Left cardiac atrium (tissue), 4 donors: ENCODE measurements around the gene RBPMS2. TPM values are rescaled to one million over a fixed set of nuclear protein-coding genes. Genes with fewer than 3 reads are reported as not detected.

Source experiments
- ATAC-seq, 2 donors: fragments of 200-7000 bp; cut with Tn5 transposase; one replicate each; pipeline ENCODE4 v1.9.1; 2020; ENCODE audit warnings: mild to moderate bottlenecking in 2 of 2, moderate library complexity in 2 of 2
- DNase-seq: peaks from one replicate; pipeline ENCODE4 v3.0.0-alpha.2; 2020
- intact Hi-C, 2 donors: fragments of 100-400 bp; cut with DNase I; formaldehyde crosslinking; loops; one replicate each; pipeline versions ENCODE4 v1.14.1 to v1.15.1; 2022 to 2023
- total RNA-seq, 2 donors: library from RNA; stranded (reverse); fragmentation: NEBNext Ultra II Directional; extraction: Animal tissue kit (Norgen Biotek cat#: 25700); gene quantifications; one replicate each; pipeline ENCODE4 v1.2.1, GENCODE V29; 2021
- donor health status: DM: no; HTN: yes; CAD: no.
- donor health status: DM: no; HTN: yes; CAD: no; lungs with severe emphysema.
- donor health status: DM: yes; HTN: yes; CAD: no.
- donor health status: Dilated cardiomyopathy.

The RBPMS2 gene
- total RNA-seq, 2 donors from 2014 or later: 312 to 403 TPM

DNA sequence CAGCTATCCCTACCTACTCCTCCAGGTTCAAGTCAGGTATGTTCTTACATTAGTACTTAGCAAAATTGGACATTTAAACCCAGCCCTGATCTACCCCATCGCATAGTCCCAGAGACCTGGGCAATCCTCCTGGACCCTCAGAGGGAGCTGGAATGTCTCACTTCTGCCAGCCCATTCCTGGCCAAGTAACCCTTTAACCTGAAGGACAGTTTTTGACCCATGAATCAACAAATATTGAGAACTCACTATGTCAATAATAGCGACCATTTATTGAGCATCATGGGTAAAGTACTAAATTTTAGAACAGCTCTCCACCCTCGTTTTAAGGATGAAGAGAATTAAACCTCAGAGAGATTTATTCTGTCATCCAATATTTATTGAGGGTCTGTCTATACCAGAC lies 70.4 kb downstream of the RBPMS2 start:
- intact Hi-C loops: no loop called here
- no peak for ATAC-seq
- no peak for DNase-seq

DNA sequence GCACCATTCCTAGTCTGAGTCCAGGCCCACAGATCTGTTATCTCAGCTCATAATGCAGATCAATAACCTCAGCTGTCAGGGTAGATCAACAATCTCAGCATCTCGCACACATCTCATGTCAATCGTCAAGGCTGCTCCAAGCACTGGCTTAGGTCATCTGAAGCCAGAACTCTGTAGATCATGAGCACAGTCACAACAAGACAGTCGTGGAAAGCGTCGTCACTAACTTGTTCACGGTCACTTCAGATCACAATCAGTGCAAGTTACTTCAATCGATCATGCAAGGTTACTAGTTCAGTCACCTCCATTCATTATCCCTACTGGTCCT lies 71.8 kb downstream of the RBPMS2 start:
- no peak for ATAC-seq
- intact Hi-C loops: no loop called here
- DNase-seq: no peak

GRCh38 chr15:64702816-64703631 lies 72.4 kb downstream of the RBPMS2 start:
- ATAC-seq (peak; percentile 95 to 96), DNase-seq (peak; percentile 98)
- intact Hi-C loops: no loop called here

- ATAC-seq: no peak
- intact Hi-C loops: no loop called here
- DNase-seq: no peak
These were observed 73.8 kb downstream of the RBPMS2 start for GRCh38 chr15:64701482-64702184.

GRCh38 chr15:64701051-64701450 lies 74.3 kb downstream of the RBPMS2 start:
- intact Hi-C loops: no loop called here
- no peak for ATAC-seq
- DNase-seq: no peak

DNA sequence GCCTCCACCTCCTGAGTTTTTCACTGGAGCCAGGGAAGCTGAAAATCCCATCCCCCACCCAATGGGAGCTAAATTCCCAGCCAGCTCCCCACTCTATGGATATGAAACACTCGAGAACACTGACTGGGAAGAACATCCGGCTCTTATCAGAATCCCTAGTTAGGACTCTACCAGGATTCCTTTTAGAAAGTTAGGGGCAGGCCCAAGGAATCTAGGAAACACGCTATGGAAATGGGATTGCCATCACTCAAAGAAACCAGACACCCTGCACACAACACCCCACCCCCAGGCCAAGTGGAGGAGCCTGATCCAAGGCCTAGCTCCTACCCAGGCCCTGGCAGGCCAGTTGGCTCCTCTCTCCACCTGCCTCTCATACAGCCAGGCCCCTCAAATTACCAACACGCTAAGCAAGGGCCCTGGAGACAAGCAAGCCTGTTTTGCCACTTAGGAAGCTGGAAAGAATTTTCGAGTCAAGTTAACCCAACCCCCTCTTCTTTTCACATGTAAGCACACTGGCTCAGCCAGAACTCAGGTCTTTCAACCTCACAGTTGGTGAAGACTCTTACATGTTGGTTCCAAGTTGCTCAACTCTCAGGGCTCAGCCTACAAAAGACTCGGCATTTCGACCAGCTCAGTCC lies 75.5 kb downstream of the RBPMS2 start:
- ATAC-seq (peak; percentile 37 to 42), DNase-seq (peak; percentile 62)
- intact Hi-C loops: no loop called here

GRCh38 chr15:64698823-64699222 lies 76.6 kb downstream of the RBPMS2 start:
- intact Hi-C loops: no loop called here

GRCh38 chr15:64697911-64698369 lies 77.4 kb downstream of the RBPMS2 start:
- DNase-seq (no peak), ATAC-seq (no peak)
- intact Hi-C loops: no loop called here

More at GRCh38 chr15:64698823-64699222, 76.6 kb downstream of the RBPMS2 start:
- DNase-seq: no peak
- ATAC-seq: no peak

DNA sequence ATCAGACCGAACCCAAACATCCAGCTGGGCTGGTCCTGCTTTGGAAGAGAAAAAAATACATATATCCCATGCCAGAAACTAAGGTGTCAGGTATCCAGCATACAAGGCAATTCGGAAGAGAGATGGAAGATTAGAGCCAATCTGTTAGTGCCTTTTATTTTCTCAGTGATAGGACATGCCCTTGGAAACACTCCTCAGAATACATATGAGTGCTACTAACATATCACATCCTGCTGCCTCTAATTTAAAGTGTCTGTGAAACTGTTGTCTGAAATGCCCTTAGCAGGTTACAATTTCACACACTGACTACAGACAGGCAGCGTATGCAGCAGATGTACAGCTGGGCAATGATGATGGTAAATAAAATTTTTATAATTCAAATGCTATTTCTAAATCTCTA lies 78.9 kb downstream of the RBPMS2 start:
- ATAC-seq: no peak
- DNase-seq: no peak
- intact Hi-C loops: no loop called here

DNA sequence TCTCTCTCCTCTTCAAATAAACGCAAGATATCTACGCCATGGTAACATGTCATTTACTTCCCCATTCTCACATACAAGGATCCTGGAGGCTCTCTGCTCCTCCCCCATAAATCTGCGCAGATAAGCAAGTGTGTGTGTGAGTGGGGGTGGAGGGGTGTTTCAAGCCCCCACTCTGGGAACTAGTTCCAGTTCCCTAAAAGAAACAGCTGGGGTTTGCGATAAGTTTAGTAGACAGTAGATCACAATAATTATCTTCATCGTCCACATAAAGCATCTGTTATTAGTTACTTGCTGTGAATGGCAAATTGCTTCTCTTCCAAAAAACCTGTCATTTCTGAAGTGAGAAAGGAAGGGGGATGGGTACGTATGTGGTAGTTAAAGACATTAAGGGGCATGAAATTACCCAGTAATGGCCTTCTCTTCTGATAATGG lies 79.8 kb downstream of the RBPMS2 start:
- intact Hi-C loops: no loop called here
- DNase-seq (no peak), ATAC-seq (peak in 1 of 2 donors; percentile 20)

- intact Hi-C loops: no loop called here
- DNase-seq: no peak
- no peak for ATAC-seq
These were observed 80.6 kb downstream of the RBPMS2 start for GRCh38 chr15:64694816-64695215.

DNA sequence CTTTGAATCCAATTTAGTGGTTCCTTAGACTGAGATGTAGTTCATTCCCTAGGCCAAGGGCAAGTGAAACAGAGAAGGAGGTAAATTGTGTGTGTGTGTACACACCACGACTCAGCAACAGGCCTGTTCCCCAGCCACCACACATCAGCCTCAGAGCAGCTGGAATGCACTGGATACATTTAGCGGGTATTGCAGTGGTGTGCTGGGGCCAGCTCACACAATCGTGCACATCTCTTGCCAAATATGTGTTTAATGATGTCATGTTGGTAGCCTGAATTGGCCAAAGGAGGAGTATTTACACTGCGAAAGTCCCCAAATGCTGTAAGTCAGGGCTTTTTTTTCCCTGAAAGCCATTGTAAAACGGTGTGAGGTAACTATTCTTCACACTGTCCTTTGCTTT lies 82.3 kb downstream of the RBPMS2 start:
- intact Hi-C loops: no loop called here
- peak; percentile 62 for DNase-seq

DNA sequence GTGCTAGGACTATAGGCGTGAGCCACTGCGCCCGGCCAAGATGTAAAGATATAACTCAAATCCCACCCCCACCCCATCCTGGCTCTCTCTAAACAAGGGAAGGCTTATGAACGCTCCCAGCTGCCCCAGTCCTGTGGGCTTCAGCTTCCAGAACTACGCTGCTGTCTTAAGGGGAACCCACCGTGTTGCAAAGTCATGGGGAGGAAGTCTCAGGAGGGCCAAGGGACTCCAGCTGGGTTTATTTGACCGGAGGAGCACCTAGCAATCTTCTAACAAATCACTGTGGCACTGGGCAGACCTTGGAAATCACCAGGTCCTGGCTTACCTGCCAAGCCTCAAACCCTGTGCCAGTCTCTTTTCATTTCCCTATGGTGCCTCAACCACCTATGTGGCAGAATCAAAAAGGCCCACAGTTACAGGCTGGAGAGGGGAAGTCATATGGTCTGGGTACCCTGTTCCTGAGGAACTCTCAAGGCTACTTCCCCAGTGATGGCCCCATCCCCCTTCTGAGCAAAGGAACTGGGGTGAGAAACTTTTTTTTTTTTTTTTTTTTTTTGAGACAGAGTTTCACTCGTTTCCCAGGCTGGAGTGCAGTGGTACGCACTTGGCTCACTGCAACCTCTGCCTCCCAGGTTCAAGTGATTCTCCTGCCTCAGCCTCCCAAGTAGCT lies 83.4 kb downstream of the RBPMS2 start:
- intact Hi-C loops: no loop called here
- ATAC-seq: peak in 1 of 2 donors; percentile 31
- DNase-seq: no peak

More for the DNA sequence above, 82.3 kb downstream of the RBPMS2 start:
- ATAC-seq: peak; percentile 63 to 66

DNA sequence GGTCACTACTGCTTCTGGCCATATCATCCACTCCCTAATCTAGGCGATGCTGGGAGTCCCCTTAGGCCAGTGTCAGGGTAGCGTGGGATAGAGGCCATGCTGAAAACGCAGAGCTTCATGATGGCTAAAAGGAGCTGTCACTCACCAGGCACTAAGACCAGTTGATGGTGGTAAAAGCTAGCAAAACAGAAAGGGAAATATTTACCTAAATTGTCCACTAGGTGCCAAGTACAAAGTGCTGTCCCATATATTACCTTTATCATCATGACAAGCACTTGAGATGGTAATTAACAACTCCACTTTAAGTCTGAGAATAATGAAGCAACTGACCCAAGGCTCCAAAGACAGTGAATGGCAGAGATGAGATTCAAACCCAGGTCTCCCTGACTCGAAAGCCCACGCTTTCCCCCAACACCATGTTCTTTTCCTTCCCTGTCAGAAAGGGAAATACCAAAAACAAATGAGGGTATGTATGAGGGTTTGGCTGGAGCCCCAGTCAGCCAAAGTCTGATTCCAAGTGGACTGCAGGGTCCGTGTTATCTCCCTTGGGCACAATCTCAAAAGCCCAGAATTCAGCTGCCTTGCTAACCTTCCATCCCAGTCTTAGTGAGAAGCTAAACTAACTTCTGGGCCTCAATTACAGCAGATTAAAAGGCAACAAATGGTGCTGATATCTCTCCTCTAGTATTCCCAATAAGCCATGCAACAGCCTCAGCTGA lies 84.7 kb downstream of the RBPMS2 start:
- DNase-seq: no peak
- intact Hi-C loops: no loop called here
- ATAC-seq: peak; percentile 7 to 27

GRCh38 chr15:64690008-64690407 lies 85.4 kb downstream of the RBPMS2 start:
- intact Hi-C loops: no loop called here
- ATAC-seq (no peak), DNase-seq (no peak)
